Measurements from ENCODE around the gene GET3. TPM values are rescaled to one million over a fixed set of nuclear protein-coding genes. Genes with fewer than 3 reads are reported as not detected.

Gene GET3
- total and polyA plus RNA-seq, 2 donors (not counting 3 experiments of a cell fraction or from before 2014, with no cell fraction given): 74.8 to 197 TPM

- TF ChIP-seq POLR2AphosphoS5 (IDR thresholded peaks at IDR 0.05; ENCODE audit: insufficient read depth, low read depth, low read length) (peak; percentile 59), MYC (IDR thresholded peaks at IDR 0.05; ENCODE audit: low read depth, low read length) (peak; percentile 47), POLR2A (IDR thresholded peaks at IDR 0.05; ENCODE audit: low read depth, low read length) (peak; percentile 62), MAX (IDR thresholded peaks at IDR 0.05; ENCODE audit: insufficient read depth, insufficient read length) (peak; percentile 98), JUN (IDR thresholded peaks at IDR 0.05; ENCODE audit: borderline replicate concordance, insufficient read depth, insufficient read length, low read depth) (no peak)
- no peaks in the 10 kb centered on the region for H3K27me3 ChIP-seq (ENCODE audit: control insufficient read depth in 2 of 2, insufficient read depth in 2 of 2, low read length in 2 of 2)
- no peaks in the 10 kb centered on the region for H3K9me1 ChIP-seq (replicated peaks; ENCODE audit: control insufficient read depth, extremely low read depth, insufficient read depth, low read length)
- peak overlapping the region; percentile 28 for H2AFZ ChIP-seq (ENCODE audit: low read depth, low read length)
- dilution Hi-C loops (cut with MboI; ENCODE audit: extremely low pct_ligation_motif_present, low sequenced_read_pairs): no loop called here
- ChIA-PET CTCF (interaction anchor here (0.9 to 4.5 kb wide), 11 partner anchors 9 to 125 kb away, joined by 3 to 38 read pairs (median 5); no protein-coding TSS in a partner anchor), POLR2A (interaction anchor here (0.6 to 3.2 kb wide), 5 partner anchors 11 to 1800 kb away, joined by 3 to 14 read pairs (median 5); partner anchors contain the start of genes GET3, JUNB and TRIR)
- peaks cover 3 to 9% of the 10 kb centered on the region in 2 experiments for H3K36me3 ChIP-seq (ENCODE audit: control insufficient read depth in 2 of 2, extremely low read depth in 1 of 2, insufficient read depth in 2 of 2, low read length in 2 of 2)
- no peaks in the 10 kb centered on the region for H3K9me3 ChIP-seq (replicated peaks; ENCODE audit: control insufficient read depth, insufficient read depth, low read length)
- peaks cover 54% of the 10 kb centered on the region for H3K79me2 ChIP-seq (ENCODE audit: control insufficient read depth, insufficient read depth, low read length)
- H3K4me1 ChIP-seq (ENCODE audit: control insufficient read depth, extremely low read depth, insufficient read depth, low read length): peaks cover 10% of the 10 kb centered on the region
- H3K27ac ChIP-seq (ENCODE audit: insufficient read depth, low read depth, low read length): peak overlapping the region; percentile 57
- FAIRE-seq (peak; percentile 96), DNase-seq (ENCODE audit: low read depth, low spot score) (peak; percentile 97)
- intact Hi-C loops (cut with micrococcal nuclease): loop anchor here (1.0 to 5.0 kb wide), 4 partner anchors 12 to 375 kb away; partner anchors contain the start of genes FBXW9 and TRIR
- peak overlapping the region; percentile 90 for H3K4me2 ChIP-seq (ENCODE audit: insufficient read depth, low read length)
- peak overlapping the region; percentile 78 for H3K9ac ChIP-seq (replicated peaks; ENCODE audit: extremely low read depth, insufficient read depth, low read length)
- no peaks in the 10 kb centered on the region for H4K20me1 ChIP-seq (replicated peaks; ENCODE audit: control insufficient read depth, extremely low read depth, insufficient read depth, low read length)
- TSS peak; percentile 94 for BruUV-seq (replicated peaks)
- H3K4me3 ChIP-seq (replicated peaks in 1 of 3; ENCODE audit: insufficient read depth in 1 of 3, low read depth in 1 of 3, low read length in 3 of 3): peak overlapping the region; percentile 62 to 88 (median 62)
Observed at GRCh38 chr19:12722566-12723380, 14.5 kb upstream of the GET3 start.

GRCh38 chr19:12723381-12723640, 14.0 kb upstream of the GET3 start:
- DNase-seq (ENCODE audit: low read depth, low spot score): no peak
- FAIRE-seq: no peak
- Histone ChIP-seq H3K9me3 (replicated peaks; ENCODE audit: control insufficient read depth, insufficient read depth, low read length) (no peaks in the 10 kb centered on the region), H3K9ac (replicated peaks; ENCODE audit: extremely low read depth, insufficient read depth, low read length) (peak overlapping the region; percentile 78), H3K4me1 (ENCODE audit: control insufficient read depth, extremely low read depth, insufficient read depth, low read length) (peaks cover 10% of the 10 kb centered on the region), H3K4me3 (replicated peaks in 1 of 3; ENCODE audit: insufficient read depth in 1 of 3, low read depth in 1 of 3, low read length in 3 of 3) (peak overlapping the region; percentile 62 to 88 (median 62)), H3K27ac (ENCODE audit: insufficient read depth, low read depth, low read length) (peak overlapping the region; percentile 57), H3K9me1 (replicated peaks; ENCODE audit: control insufficient read depth, extremely low read depth, insufficient read depth, low read length) (no peaks in the 10 kb centered on the region), H3K27me3 (ENCODE audit: control insufficient read depth in 2 of 2, insufficient read depth in 2 of 2, low read length in 2 of 2) (no peaks in the 10 kb centered on the region), H2AFZ (ENCODE audit: low read depth, low read length) (no peak overlapping the region), H3K79me2 (ENCODE audit: control insufficient read depth, insufficient read depth, low read length) (peaks cover 50% of the 10 kb centered on the region), H3K4me2 (ENCODE audit: insufficient read depth, low read length) (peak overlapping the region; percentile 90), H4K20me1 (replicated peaks; ENCODE audit: control insufficient read depth, extremely low read depth, insufficient read depth, low read length) (no peaks in the 10 kb centered on the region), H3K36me3 (ENCODE audit: control insufficient read depth in 2 of 2, extremely low read depth in 1 of 2, insufficient read depth in 2 of 2, low read length in 2 of 2) (peaks cover 3 to 11% of the 10 kb centered on the region in 2 experiments)
- ChIA-PET POLR2A (interaction anchor here (0.6 to 3.2 kb wide), 4 partner anchors 11 to 1799 kb away, joined by 3 to 14 read pairs (median 4); partner anchors contain the start of genes GET3, JUNB and TRIR), CTCF (interaction anchor here (0.9 to 4.5 kb wide), 7 partner anchors 10 to 124 kb away, joined by 3 to 38 read pairs (median 6); no protein-coding TSS in a partner anchor)
- intact Hi-C loops (cut with micrococcal nuclease) (loop anchor here (2.0 to 5.0 kb wide), 2 partner anchors 33 to 374 kb away; no protein-coding TSS in a partner anchor), dilution Hi-C loops (cut with MboI; ENCODE audit: extremely low pct_ligation_motif_present, low sequenced_read_pairs) (no loop called here)
- BruUV-seq (replicated peaks): TSS peak; percentile 61
- no peak for TF ChIP-seq POLR2A (IDR thresholded peaks at IDR 0.05; ENCODE audit: low read depth, low read length)
- TF ChIP-seq GATA2 (IDR thresholded peaks at IDR 0.05; ENCODE audit: insufficient read depth, insufficient read length, low read depth, low read length): no peak
- no peak for TF ChIP-seq CTCF (IDR thresholded peaks at IDR 0.05; ENCODE audit: extremely low read depth in 1 of 2, insufficient read depth in 1 of 2, low read depth in 1 of 2, low read length in 2 of 2)
- TF ChIP-seq FOS (IDR thresholded peaks at IDR 0.05; ENCODE audit: borderline replicate concordance, insufficient read depth, low read length): no peak
- TF ChIP-seq JUN (IDR thresholded peaks at IDR 0.05; ENCODE audit: borderline replicate concordance, insufficient read depth, insufficient read length, low read depth): no peak
- no peak for TF ChIP-seq POLR2AphosphoS5 (IDR thresholded peaks at IDR 0.05; ENCODE audit: insufficient read depth, low read depth, low read length)
- TF ChIP-seq MYC (IDR thresholded peaks at IDR 0.05; ENCODE audit: low read depth, low read length): no peak

All from endothelial cell of umbilical vein (primary cell).